Hematopoietic multipotent progenitor cell treated with erythropoietin and hydrocortisone succinate and interleukin-3 and kit ligand, for 17 days (in vitro differentiated cells): ENCODE results near the gene RAB20.

ENCODE experiments used
- DNase-seq: peaks from one replicate; pipeline ENCODE4 v3.0.0-alpha.2; 2015; ENCODE audit warnings: low spot score

RAB20 gene

GRCh38 chr13:110528911-110529310 lies 32.6 kb downstream of the RAB20 start:
- DNase-seq, result no peak

- no peak for DNase-seq
These were observed 33.2 kb downstream of the RAB20 start for GRCh38 chr13:110528371-110528770.

GRCh38 chr13:110525328-110526319 lies 35.9 kb downstream of the RAB20 start:
- DNase-seq, result no peak

GRCh38 chr13:110524541-110525257 lies 36.8 kb downstream of the RAB20 start:
- DNase-seq, result no peak

- no peak for DNase-seq
These were observed 37.5 kb downstream of the RAB20 start for GRCh38 chr13:110523838-110524540.

GRCh38 chr13:110523180-110523579 lies 38.3 kb downstream of the RAB20 start:
- no peak for DNase-seq

GRCh38 chr13:110522721-110523120 lies 38.8 kb downstream of the RAB20 start:
- DNase-seq, result no peak

GRCh38 chr13:110521946-110522345 lies 39.6 kb downstream of the RAB20 start:
- no peak for DNase-seq

GRCh38 chr13:110521296-110521680 lies 40.2 kb downstream of the RAB20 start:
- DNase-seq, result no peak

- DNase-seq, result no peak
These were observed 40.9 kb downstream of the RAB20 start for GRCh38 chr13:110520431-110521295.

- DNase-seq, result no peak
These were observed 42.0 kb downstream of the RAB20 start for GRCh38 chr13:110519506-110519905.

- DNase-seq, result no peak
These were observed 42.5 kb downstream of the RAB20 start for GRCh38 chr13:110519046-110519445.

GRCh38 chr13:110518571-110518970 lies 43.0 kb downstream of the RAB20 start:
- DNase-seq, result no peak

GRCh38 chr13:110518226-110518525 lies 43.3 kb downstream of the RAB20 start:
- DNase-seq, result no peak

- DNase-seq, result no peak
These were observed 43.9 kb downstream of the RAB20 start for GRCh38 chr13:110517505-110518225.

- no peak for DNase-seq
These were observed 45.0 kb downstream of the RAB20 start for GRCh38 chr13:110516500-110516899.

GRCh38 chr13:110512198-110512740 lies 49.3 kb downstream of the RAB20 start:
- DNase-seq, result no peak

- no peak for DNase-seq
These were observed 49.9 kb downstream of the RAB20 start for GRCh38 chr13:110511509-110512181.

GRCh38 chr13:110509971-110510786 lies 51.3 kb downstream of the RAB20 start:
- DNase-seq, result no peak
